GDM1 (cell line): ENCODE measurements around the gene STPG3.

Experiments
- DNase-seq: peaks from one replicate; lab custom pipeline; 2025; lab: John Stamatoyannopoulos, UW

The STPG3 gene

DNA sequence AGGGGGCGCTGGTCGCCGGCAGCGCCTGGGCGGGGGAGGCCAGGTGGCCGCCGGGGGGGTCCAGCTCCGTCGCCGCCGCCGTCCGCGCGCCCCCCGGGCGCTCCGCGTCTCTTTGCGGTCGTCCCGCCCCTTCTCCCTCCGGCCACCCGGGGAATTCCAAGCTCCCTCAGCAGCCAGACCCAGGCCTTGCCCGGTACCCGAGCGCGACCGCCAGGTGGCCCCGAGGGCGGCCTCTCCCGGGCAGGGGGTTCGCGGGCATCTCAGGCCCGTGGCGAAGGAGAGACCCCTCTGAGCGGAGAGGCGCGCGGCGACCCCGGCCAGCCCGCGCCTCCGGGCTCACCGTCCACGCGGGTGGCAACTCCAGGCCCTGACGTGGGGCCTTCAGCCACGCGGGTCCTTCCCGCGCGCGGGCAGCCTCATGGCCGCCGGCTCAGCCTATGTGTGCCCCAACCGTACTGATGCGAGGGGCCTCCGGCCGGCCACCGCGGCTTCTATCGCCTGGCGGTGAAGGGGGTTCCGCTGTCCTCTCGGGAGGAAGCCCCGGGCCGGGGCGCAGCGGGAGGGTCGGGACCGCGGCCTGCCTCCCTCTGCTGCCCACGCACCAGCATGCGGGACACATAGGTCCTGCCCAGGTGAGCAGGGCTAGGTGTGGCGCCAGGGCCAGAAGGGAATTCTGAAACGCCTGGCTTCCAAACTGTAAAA, 51.5 kb downstream of the STPG3 start:
- DNase-seq, result no peak
